HG03571 (cell line): ENCODE measurements around the gene MOB3C.

Experiments used
- ATAC-seq: cut with Tn5 transposase; IDR thresholded peaks from one replicate; pipeline ENCODE4 v1.9.1; 2021; ENCODE audit not compliant: unreplicated experiment

MOB3C gene

GRCh38 chr1:46580140-46580903 lies 36.3 kb downstream of the MOB3C start:
- ATAC-seq = no peak

DNA sequence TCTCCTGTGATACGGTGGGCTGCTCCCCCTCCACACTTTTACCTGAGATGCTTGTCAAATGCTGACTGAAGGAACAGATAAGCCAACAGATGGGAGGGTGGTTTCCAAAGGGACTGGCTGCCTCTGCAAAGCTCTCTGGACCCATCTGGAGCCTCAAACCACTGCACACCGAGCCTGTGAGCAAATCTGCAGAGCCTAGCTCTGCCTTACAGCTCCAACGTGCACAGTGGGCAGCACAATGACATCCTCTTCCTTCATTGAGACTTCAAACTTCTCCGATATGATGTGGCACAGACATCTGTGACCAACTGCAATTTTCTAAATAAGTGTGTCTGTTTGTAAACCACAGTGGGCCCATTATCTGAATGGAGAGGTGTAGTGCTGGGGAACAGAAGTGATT lies 38.9 kb downstream of the MOB3C start:
- ATAC-seq = no peak

GRCh38 chr1:46576596-46576995 lies 40.0 kb downstream of the MOB3C start:
- ATAC-seq = no peak

DNA sequence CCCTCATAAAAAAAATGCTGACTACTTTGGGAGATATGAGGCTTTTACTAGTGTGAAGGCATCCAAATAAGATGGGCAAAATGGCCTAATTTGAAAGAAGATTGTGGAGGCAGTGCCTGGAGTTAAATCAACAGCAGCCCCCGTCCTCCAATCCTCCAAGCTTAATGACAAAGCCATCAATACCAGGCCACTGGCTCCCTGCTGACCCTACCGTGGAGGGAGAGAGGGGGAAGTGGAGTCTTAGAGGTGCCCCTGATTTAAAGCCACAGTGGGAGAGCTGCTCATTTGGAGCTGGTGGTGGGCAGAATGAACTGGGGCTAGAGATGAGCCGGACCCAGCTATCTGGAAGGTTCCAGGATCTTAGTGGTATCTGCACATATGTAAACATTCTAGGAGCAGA lies 40.8 kb downstream of the MOB3C start:
- ATAC-seq = no peak

DNA sequence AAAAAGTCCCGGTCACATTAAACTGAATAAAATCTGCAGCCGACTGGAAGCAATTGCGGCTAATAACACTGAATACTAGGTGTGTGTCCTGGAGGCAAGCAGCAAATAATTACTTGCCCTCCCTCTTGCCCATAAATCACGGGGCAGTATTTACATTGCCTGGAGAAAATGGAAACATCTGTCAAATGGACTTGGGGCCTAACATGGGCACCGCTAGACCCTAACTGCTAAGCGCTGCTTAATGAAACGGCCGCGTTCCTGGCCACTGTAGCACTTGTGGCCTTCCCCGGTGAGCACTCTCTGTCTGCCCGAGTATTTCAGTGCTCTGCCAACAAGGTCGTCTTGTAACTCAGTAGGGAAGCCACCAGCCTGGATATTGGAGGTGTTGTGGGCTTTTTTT lies 41.3 kb downstream of the MOB3C start:
- ATAC-seq = no peak

DNA sequence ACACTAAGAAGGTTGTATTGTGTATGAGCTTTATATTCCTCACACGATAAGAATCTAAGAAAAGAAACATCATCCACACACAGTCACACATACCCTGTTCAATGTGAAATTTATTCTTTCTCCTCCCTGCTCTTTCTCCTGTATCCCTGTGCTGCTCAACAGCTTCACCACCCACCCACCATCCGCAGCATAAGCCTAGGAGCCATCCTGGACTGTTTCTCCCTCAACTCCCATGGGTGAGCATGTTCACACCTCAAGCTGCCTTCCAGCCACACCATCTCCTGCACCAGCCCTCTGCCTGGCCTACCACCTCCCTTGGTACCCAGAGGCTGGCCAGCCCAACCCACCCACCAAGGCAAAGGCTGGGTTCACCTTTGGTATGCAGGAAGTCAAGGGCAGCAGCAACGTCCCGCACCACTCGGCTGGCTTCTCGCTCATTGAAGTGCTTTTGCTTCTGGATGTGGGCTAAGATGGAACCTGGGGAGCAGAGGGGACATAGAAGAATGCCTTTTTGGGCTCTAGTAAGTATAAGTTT lies 44.9 kb downstream of the MOB3C start:
- ATAC-seq = no peak

DNA sequence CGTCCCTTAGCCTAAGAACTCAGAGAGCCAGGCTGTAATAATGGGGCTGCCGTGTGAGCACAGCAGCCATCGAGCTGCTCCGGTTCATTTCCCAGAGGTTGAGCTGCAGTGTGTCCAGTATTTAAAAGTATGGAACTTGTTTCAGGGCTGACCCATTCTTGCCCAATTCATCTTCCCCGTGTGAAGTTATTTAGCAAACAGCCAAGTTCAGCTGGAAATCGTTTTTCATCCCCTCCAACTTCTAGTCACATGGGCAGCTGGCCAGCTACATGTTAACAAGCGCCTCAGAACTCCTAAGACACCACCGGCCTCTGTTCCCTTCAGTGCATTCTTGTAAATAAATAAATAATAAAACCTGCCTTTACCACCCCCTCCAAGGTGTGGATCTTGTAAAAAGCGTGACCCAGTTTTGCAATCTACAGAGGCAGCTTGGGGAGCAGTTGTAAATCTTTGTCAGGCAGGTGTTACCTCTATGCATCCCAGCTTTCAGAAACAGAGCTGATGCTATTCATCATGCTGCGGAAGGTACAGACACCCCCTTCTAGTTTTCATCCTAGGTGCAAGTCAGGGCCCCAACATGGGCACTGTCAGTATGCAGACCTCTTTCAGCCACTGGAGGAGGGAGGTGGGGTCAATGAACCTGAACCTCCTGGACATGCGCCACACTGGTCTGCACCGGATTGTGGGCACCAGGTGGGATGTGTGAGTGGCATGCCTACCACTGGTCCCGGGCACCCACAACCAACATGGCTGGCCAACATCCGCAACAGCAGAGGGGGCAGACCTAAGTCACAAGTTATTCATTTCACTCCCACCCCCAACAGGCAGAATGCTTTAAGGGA lies 46.5 kb downstream of the MOB3C start:
- no peak for ATAC-seq

- no peak for ATAC-seq
These were observed 47.5 kb downstream of the MOB3C start for GRCh38 chr1:46569116-46569515.

GRCh38 chr1:46568461-46568891 lies 48.1 kb downstream of the MOB3C start:
- ATAC-seq = no peak

DNA sequence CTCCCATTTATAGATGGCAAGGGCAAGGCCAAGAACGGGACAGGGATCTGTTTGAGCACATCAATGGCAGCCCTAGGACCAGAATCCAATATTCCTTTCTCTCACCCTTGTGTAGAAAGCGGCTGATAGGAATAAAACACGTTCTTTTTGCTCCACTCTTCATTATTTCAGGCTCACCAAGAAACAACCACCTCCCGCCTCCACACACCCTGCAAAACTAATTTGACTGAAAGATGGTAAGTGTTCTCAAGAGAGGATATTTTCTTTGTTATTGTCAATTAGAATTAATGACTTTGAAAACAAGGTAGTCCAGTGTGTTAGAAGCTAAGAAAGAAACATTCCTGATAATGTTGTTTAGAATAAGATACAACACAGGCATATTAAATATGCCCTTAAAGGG lies 53.3 kb downstream of the MOB3C start:
- no peak for ATAC-seq

- no peak for ATAC-seq
These were observed 54.1 kb downstream of the MOB3C start for GRCh38 chr1:46562498-46562897.

DNA sequence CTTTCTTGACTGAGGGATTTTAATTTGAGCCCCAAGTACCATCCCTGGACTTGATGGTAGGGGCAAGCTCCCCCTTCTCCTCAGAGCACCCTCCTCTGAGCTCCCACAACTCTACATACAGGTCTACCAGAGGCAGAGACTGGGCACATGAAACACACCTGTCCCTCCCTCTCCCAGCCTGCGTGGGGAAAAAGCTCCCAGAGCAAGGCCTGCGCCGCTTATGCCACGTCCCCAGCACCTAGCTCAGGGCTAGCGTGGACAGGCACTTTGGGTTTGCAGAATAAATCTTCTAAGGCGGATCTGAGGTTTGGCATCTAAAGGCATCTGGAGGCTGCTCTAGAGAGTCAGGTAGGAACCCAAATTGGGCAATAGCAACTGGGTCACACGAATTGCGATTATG lies 57.6 kb downstream of the MOB3C start:
- ATAC-seq = no peak

- ATAC-seq = no peak
These were observed 58.3 kb downstream of the MOB3C start for GRCh38 chr1:46558141-46558963.
